Measurements from ENCODE around the gene THSD4. TPM values are rescaled to one million over a fixed set of nuclear protein-coding genes. Genes with fewer than 3 reads are reported as not detected.

The THSD4 gene
- polyA plus RNA-seq, 2 of the 4 experiments (the other 2 are of a cell fraction), result 15.8 to 40.7 TPM

- no peak for TF ChIP-seq BCL3 (IDR thresholded peaks at IDR 0.05)
- TF ChIP-seq RFX5 (IDR thresholded peaks at IDR 0.05), result no peak
Observed at GRCh38 chr15:71385457-71385856, 270.2 kb downstream of the THSD4 start (continued).

GRCh38 chr15:71386005-71386404 lies 270.7 kb downstream of the THSD4 start:
- ATAC-seq, result peak; percentile 24 to 37; a peak in 2 of 6 replicates
- 57% methylated on average over 2 of the region's 2 CpGs for WGBS (ENCODE audit: missing lambda C conversion rate)
- peaks cover 40% of the 10 kb centered on the region for H3K4me1 ChIP-seq
- H3K4me3 ChIP-seq, result no peak overlapping the region
- ChIA-PET POLR2A (interaction anchor here (1.0 kb wide), 2 partner anchors 26 to 54 kb away, joined by 3 read pairs; no protein-coding TSS in a partner anchor), CTCF (interaction anchor here (0.7 to 5.9 kb wide), 37 partner anchors 8 to 770 kb away, joined by 3 to 49 read pairs (median 5); no protein-coding TSS in a partner anchor)
- no peak for FAIRE-seq
- H3K9me3 ChIP-seq, result peaks cover 7% of the 10 kb centered on the region; the same call in 1 of the 3 replicates
- no peak for TF ChIP-seq ELK1 (IDR thresholded peaks at IDR 0.05; ENCODE audit: low read depth, low read length)
- no peak for TF ChIP-seq BCL3 (IDR thresholded peaks at IDR 0.05)
- TF ChIP-seq MAZ (IDR thresholded peaks at IDR 0.05; ENCODE audit: borderline replicate concordance, low read depth, low read length), result no peak
- TF ChIP-seq RNF2 (IDR thresholded peaks at IDR 0.05; ENCODE audit: borderline replicate concordance, low read depth), result no peak
- no peak for TF ChIP-seq ZFP36 (IDR thresholded peaks at IDR 0.05; ENCODE audit: borderline replicate concordance, partially characterized antibody)
- TF ChIP-seq EHMT2 (IDR thresholded peaks at IDR 0.05; ENCODE audit: low read depth), result no peak
- no peak for TF ChIP-seq HOXB13 (CRISPR knock-in tag; IDR thresholded peaks at IDR 0.05; ENCODE audit: low read depth)
- TF ChIP-seq HDAC2 (IDR thresholded peaks at IDR 0.05), result no peak
- no peak for TF ChIP-seq RAD21 (conservative IDR thresholded peaks at IDR 0.05 in 1 of 2, IDR thresholded peaks at IDR 0.05 in 1 of 2)
- TF ChIP-seq BHLHE40 (IDR thresholded peaks at IDR 0.05; ENCODE audit: low read depth, low read length), result no peak
- no peak for TF ChIP-seq HEYL (CRISPR knock-in tag; IDR thresholded peaks at IDR 0.05)
- TF ChIP-seq CEBPB (IDR thresholded peaks at IDR 0.05), result no peak
- no peak for TF ChIP-seq POLR2A (IDR thresholded peaks at IDR 0.05; ENCODE audit: low read length)
- TF ChIP-seq EHF (CRISPR knock-in tag; IDR thresholded peaks at IDR 0.05), result no peak
- TF ChIP-seq ATOH8 (CRISPR knock-in tag; IDR thresholded peaks at IDR 0.05; ENCODE audit: low read depth), result no peak
- no peak overlapping the region for H3K4me2 ChIP-seq
- no peak for DNase-seq (ENCODE audit: low read depth in 1 of 2, low spot score in 1 of 2)
- H3K27ac ChIP-seq, result peak overlapping the region; percentile 60 to 61

GRCh38 chr15:71386448-71387236 lies 271.4 kb downstream of the THSD4 start:
- Histone ChIP-seq H3K4me3 (no peak overlapping the region), H3K4me2 (peak overlapping the region; percentile 7; the same call in 1 of the 3 replicates), H3K27ac (peak overlapping the region; percentile 60 to 69), H3K9me3 (peaks cover 7% of the 10 kb centered on the region; the same call in 1 of the 3 replicates), H3K4me1 (peaks cover 40% of the 10 kb centered on the region)
- WGBS (ENCODE audit: missing lambda C conversion rate), result 65% methylated on average over 10 of the region's 10 CpGs
- peak in 1 of 2 experiments; percentile 56 for DNase-seq (ENCODE audit: low read depth in 1 of 2, low spot score in 1 of 2)
- ATAC-seq, result peak; percentile 54 to 66; a peak in 4 of 6 replicates
- ChIA-PET POLR2A (interaction anchor here (1.0 kb wide), 2 partner anchors 25 to 54 kb away, joined by 3 read pairs; no protein-coding TSS in a partner anchor), CTCF (interaction anchor here (0.7 to 5.9 kb wide), 40 partner anchors 8 to 769 kb away, joined by 3 to 49 read pairs (median 4); no protein-coding TSS in a partner anchor)
- FAIRE-seq, result peak; percentile 84
- TF ChIP-seq CTCF (IDR thresholded peaks at IDR 0.05) (peak; percentile 83), NR3C1 (IDR thresholded peaks at IDR 0.05) (no peak), CEBPB (IDR thresholded peaks at IDR 0.05) (no peak), JUNB (IDR thresholded peaks at IDR 0.05) (no peak), FOXS1 (CRISPR knock-in tag; IDR thresholded peaks at IDR 0.05) (no peak), HOXA7 (CRISPR knock-in tag; IDR thresholded peaks at IDR 0.05) (no peak), RAD21 (conservative IDR thresholded peaks at IDR 0.05 in 1 of 2, IDR thresholded peaks at IDR 0.05 in 1 of 2) (peak; percentile 84 to 89), CHD4 (IDR thresholded peaks at IDR 0.05; ENCODE audit: borderline replicate concordance) (no peak), ELK1 (IDR thresholded peaks at IDR 0.05; ENCODE audit: low read depth, low read length) (no peak), USF2 (IDR thresholded peaks at IDR 0.05) (no peak), RCOR1 (IDR thresholded peaks at IDR 0.05; ENCODE audit: low read depth, low read length) (no peak), CBX8 (IDR thresholded peaks at IDR 0.05) (no peak)

All from A549 (cell line).